HPDE6-E6E7 (cell line): ENCODE data around the gene EIF3D.

Experiments used
- DNase-seq: peaks from one replicate; pipeline ENCODE4 v3.0.0; 2011; ENCODE audit warnings: missing footprints; ENCODE audit errors: extremely low spot score

The EIF3D gene

DNA sequence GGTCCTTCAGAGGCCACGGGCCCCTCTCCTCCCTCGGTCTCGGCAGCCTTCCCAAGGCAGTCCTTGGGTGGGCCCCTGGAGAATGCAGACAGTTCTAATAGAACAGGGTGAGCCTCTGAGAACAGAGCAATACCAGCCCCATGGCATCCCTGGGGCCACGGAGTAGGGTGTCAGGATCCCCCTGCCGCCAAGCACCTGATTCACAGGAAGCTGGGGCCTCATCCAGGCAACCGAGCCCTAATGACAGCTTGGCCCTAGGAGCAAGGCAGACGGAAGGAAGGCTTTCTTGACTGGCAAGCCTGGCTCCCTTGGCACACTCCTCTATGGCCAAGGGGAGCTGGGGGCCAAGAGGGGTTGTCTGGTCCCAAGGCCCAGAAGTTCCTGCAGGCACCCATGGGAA is 62.7 kb downstream of the EIF3D start:
- no peak for DNase-seq

DNA sequence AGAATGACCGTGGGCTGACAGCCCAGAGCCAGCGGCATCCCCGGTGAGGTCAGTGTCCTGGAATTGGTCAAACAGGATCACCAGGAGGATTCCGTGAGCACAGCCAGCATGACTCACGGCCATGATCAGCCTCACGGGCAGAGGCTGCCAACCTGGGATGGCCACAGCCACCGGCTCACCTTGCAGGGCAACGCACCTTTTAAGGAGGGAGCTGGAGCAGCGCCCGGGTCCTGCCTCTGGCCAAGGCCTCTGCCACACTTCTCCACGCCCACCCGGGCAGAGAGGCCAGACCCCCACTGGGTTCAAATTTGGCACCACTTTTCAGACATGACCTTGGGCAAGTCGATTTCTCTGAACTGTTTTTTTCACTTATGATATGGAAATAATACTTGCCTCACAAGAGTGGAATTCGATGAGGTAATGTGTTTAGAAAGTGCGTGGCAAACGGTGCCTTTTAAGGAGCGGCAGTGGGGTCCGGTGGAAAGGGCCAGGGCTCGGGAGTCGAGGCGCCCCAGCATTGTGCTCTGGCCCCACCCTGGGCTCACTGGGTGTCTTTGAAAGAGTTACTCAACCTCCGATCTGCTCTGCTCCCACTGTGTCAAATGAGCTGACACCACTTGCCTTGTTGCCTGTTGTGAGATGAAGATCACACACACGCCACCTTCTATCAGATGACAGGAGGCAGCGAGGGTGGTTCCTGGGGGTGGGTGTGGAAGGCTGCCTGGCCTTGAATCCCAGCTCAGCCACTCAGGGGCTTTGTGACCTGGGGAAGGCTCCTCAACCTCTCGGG is 63.5 kb downstream of the EIF3D start:
- peak; percentile 86 for DNase-seq

DNA sequence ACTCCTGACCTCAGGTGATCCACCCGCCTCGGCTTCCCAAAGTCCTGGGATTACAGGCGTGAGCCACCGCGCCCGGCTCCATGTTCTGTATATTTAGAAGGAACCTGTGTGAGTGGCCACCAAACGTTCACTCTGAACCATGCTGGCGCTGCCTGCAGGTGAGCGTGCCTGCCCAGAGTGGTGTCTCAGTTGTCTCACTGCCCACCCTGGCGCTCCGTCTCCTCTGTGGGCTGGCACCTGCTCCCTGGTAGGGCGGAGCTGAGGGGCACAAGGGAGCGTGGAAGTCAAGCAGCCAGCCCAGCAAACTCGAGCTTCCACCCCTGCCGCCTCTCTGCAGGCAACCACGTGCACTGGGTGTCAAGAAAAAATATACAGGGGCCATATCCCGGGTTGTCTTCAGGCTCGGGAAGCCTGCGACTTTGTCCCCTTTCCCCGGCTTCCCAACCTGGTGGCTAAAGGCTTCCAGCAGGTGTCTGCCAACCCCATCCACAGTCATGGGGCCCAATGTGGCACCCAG is 64.2 kb downstream of the EIF3D start:
- DNase-seq, result no peak

DNA sequence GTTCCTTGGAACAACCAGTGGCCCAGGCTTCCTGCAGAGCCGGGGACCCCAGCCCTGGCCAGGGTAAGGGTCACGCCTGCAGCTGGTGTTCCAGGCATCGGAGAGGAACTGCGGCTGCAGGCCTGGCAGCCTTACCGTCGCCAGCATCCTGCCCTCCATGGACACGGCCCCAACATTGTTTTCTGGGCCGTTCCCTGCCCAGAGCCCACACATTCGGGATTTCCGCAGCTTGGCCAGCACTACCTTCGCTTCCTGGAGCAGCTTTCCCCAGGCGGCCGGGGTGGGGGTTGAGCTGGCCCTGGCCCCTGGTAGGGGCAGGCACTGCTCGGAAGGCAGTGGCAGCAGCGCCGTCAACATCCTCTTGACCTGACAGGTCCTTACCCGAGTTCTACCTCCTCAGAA is 65.2 kb downstream of the EIF3D start:
- no peak for DNase-seq

DNA sequence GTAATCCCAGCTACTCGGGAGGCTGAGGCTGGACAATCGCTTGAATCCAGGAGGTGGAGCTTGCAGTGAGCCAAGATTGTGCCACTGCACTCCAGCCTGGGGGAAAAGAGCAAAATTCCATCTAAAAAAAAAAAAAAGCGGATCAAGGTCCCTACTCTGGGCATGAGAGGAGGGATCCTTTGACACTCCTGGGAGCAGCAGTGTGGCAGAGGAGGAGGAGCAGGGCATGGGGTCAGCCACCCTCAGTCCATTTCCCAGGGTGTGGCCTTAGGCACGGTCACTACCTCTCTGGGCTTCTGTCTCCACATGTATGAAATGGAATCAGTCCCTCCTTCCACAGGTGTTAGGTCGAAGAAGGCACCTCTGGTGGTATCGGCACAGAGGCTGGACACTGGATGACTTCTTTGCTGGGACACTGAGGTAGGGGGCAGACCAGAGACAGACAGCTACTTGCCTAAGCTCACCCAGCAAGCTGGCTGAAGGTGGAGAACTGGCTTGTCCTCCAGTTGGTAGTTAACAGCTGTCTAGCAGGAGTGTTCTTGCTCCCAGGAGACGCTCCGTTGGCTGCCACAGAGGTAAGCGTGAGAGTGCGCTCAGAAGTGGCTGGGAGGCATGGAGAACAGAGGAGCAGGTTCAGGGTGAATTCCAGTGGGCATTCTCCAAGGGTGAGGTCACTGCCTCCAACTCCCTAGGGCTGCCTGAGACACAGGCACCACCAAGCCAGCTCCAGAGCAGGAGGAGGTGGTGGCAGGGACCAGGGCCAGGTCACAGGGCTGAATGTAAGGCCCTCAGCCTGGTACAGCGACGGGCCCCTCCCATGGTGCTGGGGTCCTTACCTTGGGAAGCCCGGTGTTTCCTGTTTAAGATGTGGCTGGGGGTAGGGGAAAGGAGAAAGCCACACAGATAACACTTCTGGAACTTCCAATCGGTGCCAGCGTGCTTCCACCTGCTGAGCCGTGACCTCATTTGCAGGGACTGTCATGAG is 67.0 kb downstream of the EIF3D start:
- DNase-seq, result peak; percentile 65
